Measurements from ENCODE around the gene MFSD11.
"Not testable (repeated sequence)": the region's sequence is repeated elsewhere in the genome, so short reads cannot be mapped to it uniquely, and the experiment has no call there.

- TF ChIP-seq POLR2A, CTCF (IDR thresholded peaks at IDR 0.05): not testable (repeated sequence)
These were observed 78.1 kb downstream of the MFSD11 start for GRCh38 chr17:76815907-76816589.

Measured in thyroid gland (tissue), 4 donors.